Upper lobe of left lung (tissue), 4 donors: ENCODE results near the gene IFI6.

Experiments used
- CTCF ChIP-seq, 6 experiments: fragments of 450-650 bp in 4 of 6; fragments of 200-600 bp in 2 of 6; sonication (generic) in 2 of 6; IDR thresholded peaks; one replicate each; pipeline ENCODE4 v1.5.1; 2016 to 2019; ENCODE audit warnings: antibody characterized with exemption in 6 of 6
- EP300 ChIP-seq, 4 donors: sonication (generic); formaldehyde crosslinking; IDR thresholded peaks; one replicate each; pipeline ENCODE4 v1.5.1; 2017; ENCODE audit warnings: antibody characterized with exemption in 4 of 4, control low read depth in 2 of 4
- POLR2A ChIP-seq, 4 donors: fragments of 450-650 bp; IDR thresholded peaks; one replicate each; pipeline ENCODE4 v1.5.1; 2016 to 2017; ENCODE audit warnings: antibody characterized with exemption in 4 of 4, mild to moderate bottlenecking in 2 of 4

- no peak for TF ChIP-seq CTCF (IDR thresholded peaks at IDR 0.05)
- TF ChIP-seq POLR2A (IDR thresholded peaks at IDR 0.05): no peak
- TF ChIP-seq EP300 (IDR thresholded peaks at IDR 0.05): no peak
These were observed 3.7 kb downstream of the IFI6 start for GRCh38 chr1:27668121-27668807.
